ENCODE data around the gene SLC6A18.

Gene SLC6A18

DNA sequence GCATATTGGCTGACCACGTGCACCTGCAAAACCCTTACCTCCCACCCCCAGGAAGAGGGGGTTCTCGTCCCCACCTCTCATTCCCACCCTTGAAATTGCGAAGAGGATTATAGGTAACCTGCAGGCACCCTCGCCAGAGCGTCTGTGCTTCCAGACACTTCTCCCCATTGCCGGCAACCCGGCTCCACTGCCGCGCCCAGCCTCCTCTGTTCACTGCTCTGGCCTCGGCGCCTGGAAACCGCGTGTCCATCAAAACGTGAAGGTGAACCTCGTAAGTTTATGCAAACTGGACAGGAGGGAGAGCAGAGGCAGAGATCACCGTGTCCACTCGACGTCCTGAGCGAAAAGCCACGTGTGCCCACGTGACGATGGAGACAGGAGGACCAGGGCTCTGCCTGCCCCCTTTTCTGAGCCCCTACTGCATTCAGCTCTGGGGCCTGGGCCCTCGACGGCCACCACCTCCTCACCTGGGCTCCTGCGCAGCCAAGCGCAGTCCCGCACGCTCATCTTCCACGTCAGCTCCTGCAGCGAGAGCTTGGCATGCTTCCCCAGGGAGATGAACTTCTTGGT, 67.8 kb downstream of the SLC6A18 start:
- no peak overlapping the region for H3K4me3 ChIP-seq (ENCODE audit: low read depth, low read length)
- no peak overlapping the region for H3K27ac ChIP-seq (ENCODE audit: extremely low read depth, low read depth, low read length)
- no peaks in the 10 kb centered on the region for H3K36me3 ChIP-seq (ENCODE audit: control insufficient read depth in 2 of 2, insufficient read depth in 1 of 2, low read length in 2 of 2)
- CTCF ChIA-PET, result no interaction called here
- H3K4me1 ChIP-seq (ENCODE audit: control insufficient read depth, insufficient read depth, low read length), result peaks cover 6% of the 10 kb centered on the region; the same call in 1 of the 2 replicates
- POLR2A ChIA-PET, result no interaction called here
- H3K9me3 ChIP-seq (ENCODE audit: control insufficient read depth, insufficient read depth, low read depth, low read length), result no peaks in the 10 kb centered on the region
- TF ChIP-seq, protein P1, sequence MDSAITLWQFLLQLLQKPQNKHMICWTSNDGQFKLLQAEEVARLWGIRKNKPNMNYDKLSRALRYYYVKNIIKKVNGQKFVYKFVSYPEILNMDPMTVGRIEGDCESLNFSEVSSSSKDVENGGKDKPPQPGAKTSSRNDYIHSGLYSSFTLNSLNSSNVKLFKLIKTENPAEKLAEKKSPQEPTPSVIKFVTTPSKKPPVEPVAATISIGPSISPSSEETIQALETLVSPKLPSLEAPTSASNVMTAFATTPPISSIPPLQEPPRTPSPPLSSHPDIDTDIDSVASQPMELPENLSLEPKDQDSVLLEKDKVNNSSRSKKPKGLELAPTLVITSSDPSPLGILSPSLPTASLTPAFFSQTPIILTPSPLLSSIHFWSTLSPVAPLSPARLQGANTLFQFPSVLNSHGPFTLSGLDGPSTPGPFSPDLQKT (IDR thresholded peaks at IDR 0.05; ENCODE audit: borderline replicate concordance, low read depth, low read length), result no peak
- TF ChIP-seq ZSCAN16 (tag by site-specific recombination; IDR thresholded peaks at IDR 0.05), result no peak
- TF ChIP-seq, protein P2, sequence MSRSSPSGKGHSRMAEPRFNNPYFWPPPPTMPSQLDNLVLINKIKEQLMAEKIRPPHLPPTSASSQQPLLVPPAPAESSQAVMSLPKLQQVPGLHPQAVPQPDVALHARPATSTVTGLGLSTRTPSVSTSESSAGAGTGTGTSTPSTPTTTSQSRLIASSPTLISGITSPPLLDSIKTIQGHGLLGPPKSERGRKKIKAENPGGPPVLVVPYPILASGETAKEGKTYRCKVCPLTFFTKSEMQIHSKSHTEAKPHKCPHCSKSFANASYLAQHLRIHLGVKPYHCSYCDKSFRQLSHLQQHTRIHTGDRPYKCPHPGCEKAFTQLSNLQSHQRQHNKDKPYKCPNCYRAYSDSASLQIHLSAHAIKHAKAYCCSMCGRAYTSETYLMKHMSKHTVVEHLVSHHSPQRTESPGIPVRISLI (tag by site-specific recombination; IDR thresholded peaks at IDR 0.05), result no peak
- TF ChIP-seq, protein P3, sequence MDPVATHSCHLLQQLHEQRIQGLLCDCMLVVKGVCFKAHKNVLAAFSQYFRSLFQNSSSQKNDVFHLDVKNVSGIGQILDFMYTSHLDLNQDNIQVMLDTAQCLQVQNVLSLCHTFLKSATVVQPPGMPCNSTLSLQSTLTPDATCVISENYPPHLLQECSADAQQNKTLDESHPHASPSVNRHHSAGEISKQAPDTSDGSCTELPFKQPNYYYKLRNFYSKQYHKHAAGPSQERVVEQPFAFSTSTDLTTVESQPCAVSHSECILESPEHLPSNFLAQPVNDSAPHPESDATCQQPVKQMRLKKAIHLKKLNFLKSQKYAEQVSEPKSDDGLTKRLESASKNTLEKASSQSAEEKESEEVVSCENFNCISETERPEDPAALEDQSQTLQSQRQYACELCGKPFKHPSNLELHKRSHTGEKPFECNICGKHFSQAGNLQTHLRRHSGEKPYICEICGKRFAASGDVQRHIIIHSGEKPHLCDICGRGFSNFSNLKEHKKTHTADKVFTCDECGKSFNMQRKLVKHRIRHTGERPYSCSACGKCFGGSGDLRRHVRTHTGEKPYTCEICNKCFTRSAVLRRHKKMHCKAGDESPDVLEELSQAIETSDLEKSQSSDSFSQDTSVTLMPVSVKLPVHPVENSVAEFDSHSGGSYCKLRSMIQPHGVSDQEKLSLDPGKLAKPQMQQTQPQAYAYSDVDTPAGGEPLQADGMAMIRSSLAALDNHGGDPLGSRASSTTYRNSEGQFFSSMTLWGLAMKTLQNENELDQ (tag by site-specific recombination; IDR thresholded peaks at IDR 0.05; ENCODE audit: low read depth), result no peak
- TF ChIP-seq GLIS2 (tag by site-specific recombination; IDR thresholded peaks at IDR 0.05), result no peak
- no peak for TF ChIP-seq ZNF350 (tag by site-specific recombination; IDR thresholded peaks at IDR 0.05)
- TF ChIP-seq, protein P4, sequence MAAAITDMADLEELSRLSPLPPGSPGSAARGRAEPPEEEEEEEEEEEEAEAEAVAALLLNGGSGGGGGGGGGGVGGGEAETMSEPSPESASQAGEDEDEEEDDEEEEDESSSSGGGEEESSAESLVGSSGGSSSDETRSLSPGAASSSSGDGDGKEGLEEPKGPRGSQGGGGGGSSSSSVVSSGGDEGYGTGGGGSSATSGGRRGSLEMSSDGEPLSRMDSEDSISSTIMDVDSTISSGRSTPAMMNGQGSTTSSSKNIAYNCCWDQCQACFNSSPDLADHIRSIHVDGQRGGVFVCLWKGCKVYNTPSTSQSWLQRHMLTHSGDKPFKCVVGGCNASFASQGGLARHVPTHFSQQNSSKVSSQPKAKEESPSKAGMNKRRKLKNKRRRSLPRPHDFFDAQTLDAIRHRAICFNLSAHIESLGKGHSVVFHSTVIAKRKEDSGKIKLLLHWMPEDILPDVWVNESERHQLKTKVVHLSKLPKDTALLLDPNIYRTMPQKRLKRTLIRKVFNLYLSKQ (tag by site-specific recombination; IDR thresholded peaks at IDR 0.05; ENCODE audit: borderline replicate concordance), result no peak
- TF ChIP-seq ZNF510 (tag by site-specific recombination; IDR thresholded peaks at IDR 0.05; ENCODE audit: insufficient replicate concordance), result no peak
- no peak for TF ChIP-seq ZNF416 (tag by site-specific recombination; IDR thresholded peaks at IDR 0.05)
- TF ChIP-seq, protein P5, sequence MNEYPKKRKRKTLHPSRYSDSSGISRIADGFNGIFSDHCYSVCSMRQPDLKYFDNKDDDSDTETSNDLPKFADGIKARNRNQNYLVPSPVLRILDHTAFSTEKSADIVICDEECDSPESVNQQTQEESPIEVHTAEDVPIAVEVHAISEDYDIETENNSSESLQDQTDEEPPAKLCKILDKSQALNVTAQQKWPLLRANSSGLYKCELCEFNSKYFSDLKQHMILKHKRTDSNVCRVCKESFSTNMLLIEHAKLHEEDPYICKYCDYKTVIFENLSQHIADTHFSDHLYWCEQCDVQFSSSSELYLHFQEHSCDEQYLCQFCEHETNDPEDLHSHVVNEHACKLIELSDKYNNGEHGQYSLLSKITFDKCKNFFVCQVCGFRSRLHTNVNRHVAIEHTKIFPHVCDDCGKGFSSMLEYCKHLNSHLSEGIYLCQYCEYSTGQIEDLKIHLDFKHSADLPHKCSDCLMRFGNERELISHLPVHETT (tag by site-specific recombination; IDR thresholded peaks at IDR 0.05), result no peak
- no peak for TF ChIP-seq ZNF311 (tag by site-specific recombination; IDR thresholded peaks at IDR 0.05; ENCODE audit: borderline replicate concordance)
- TF ChIP-seq, protein P6, sequence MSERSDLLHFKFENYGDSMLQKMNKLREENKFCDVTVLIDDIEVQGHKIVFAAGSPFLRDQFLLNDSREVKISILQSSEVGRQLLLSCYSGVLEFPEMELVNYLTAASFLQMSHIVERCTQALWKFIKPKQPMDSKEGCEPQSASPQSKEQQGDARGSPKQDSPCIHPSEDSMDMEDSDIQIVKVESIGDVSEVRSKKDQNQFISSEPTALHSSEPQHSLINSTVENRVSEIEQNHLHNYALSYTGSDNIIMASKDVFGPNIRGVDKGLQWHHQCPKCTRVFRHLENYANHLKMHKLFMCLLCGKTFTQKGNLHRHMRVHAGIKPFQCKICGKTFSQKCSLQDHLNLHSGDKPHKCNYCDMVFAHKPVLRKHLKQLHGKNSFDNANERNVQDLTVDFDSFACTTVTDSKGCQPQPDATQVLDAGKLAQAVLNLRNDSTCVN (tag by site-specific recombination; optimal IDR thresholded peaks at IDR 0.05), result no peak
- no peak for TF ChIP-seq REPIN1 (tag by site-specific recombination; IDR thresholded peaks at IDR 0.05; ENCODE audit: low read depth)

DNA sequence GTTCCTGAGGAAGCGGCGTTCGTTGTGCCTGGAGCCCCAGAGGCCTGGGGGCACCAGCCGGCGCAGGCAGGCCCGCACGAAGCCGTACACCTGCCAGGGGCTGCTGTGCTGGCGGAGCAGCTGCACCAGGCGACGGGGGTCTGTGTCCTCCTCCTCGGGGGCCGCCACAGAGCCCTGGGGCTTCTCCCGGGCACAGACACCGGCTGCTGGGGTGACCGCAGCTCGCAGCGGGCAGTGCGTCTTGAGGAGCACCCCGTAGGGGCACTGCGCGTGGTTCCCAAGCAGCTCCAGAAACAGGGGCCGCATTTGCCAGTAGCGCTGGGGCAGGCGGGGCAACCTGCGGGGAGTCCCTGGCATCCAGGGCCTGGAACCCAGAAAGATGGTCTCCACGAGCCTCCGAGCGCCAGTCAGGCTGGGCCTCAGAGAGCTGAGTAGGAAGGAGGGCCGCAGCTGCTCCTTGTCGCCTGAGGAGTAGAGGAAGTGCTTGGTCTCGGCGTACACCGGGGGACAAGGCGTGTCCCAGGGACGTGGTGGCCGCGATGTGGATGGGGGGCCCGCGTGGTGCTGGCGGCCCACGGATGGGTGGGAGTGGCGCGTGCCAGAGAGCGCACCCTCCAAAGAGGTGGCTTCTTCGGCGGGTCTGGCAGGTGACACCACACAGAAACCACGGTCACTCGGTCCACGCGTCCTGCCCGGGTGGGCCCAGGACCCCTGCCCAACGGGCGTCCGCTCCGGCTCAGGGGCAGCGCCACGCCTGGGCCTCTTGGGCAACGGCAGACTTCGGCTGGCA, 68.4 kb downstream of the SLC6A18 start:
- Histone ChIP-seq H3K27ac (ENCODE audit: extremely low read depth, low read depth, low read length) (no peak overlapping the region), H3K9me3 (ENCODE audit: control insufficient read depth, insufficient read depth, low read depth, low read length) (no peaks in the 10 kb centered on the region), H3K4me3 (ENCODE audit: low read depth, low read length) (no peak overlapping the region), H3K4me1 (ENCODE audit: control insufficient read depth, insufficient read depth, low read length) (peaks cover 6% of the 10 kb centered on the region; the same call in 1 of the 2 replicates), H3K36me3 (ENCODE audit: control insufficient read depth in 2 of 2, insufficient read depth in 1 of 2, low read length in 2 of 2) (no peaks in the 10 kb centered on the region)
- ChIA-PET POLR2A (no interaction called here), CTCF (no interaction called here)
- TF ChIP-seq ZNF223 (tag by site-specific recombination; IDR thresholded peaks at IDR 0.05) (no peak), ZIC2 (tag by site-specific recombination; IDR thresholded peaks at IDR 0.05) (no peak), ZNF341 (tag by site-specific recombination; IDR thresholded peaks at IDR 0.05; ENCODE audit: low read depth) (no peak), KLF9 (tag by site-specific recombination; IDR thresholded peaks at IDR 0.05; ENCODE audit: low read depth) (no peak)
- TF ChIP-seq, protein P7, sequence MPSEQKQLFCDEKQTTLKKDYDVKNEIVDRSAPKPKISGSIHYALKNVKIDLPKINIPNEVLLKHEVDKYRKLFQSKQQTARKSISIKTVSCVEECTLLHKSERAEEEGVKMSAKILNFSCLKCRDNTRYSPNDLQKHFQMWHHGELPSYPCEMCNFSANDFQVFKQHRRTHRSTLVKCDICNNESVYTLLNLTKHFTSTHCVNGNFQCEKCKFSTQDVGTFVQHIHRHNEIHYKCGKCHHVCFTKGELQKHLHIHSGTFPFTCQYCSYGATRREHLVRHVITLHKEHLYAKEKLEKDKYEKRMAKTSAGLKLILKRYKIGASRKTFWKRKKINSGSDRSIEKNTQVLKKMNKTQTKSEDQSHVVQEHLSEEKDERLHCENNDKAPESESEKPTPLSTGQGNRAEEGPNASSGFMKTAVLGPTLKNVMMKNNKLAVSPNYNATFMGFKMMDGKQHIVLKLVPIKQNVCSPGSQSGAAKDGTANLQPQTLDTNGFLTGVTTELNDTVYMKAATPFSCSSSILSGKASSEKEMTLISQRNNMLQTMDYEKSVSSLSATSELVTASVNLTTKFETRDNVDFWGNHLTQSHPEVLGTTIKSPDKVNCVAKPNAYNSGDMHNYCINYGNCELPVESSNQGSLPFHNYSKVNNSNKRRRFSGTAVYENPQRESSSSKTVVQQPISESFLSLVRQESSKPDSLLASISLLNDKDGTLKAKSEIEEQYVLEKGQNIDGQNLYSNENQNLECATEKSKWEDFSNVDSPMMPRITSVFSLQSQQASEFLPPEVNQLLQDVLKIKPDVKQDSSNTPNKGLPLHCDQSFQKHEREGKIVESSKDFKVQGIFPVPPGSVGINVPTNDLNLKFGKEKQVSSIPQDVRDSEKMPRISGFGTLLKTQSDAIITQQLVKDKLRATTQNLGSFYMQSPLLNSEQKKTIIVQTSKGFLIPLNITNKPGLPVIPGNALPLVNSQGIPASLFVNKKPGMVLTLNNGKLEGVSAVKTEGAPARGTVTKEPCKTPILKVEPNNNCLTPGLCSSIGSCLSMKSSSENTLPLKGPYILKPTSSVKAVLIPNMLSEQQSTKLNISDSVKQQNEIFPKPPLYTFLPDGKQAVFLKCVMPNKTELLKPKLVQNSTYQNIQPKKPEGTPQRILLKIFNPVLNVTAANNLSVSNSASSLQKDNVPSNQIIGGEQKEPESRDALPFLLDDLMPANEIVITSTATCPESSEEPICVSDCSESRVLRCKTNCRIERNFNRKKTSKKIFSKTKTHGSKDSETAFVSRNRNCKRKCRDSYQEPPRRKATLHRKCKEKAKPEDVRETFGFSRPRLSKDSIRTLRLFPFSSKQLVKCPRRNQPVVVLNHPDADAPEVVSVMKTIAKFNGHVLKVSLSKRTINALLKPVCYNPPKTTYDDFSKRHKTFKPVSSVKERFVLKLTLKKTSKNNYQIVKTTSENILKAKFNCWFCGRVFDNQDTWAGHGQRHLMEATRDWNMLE (tag by site-specific recombination; conservative IDR thresholded peaks at IDR 0.05; ENCODE audit: low read depth), result no peak
